ENCODE data around the gene SNX8.
"Not testable (repeated sequence)": the region's sequence is repeated elsewhere in the genome, so short reads cannot be mapped to it uniquely, and the experiment has no call there.

Gene SNX8

DNA sequence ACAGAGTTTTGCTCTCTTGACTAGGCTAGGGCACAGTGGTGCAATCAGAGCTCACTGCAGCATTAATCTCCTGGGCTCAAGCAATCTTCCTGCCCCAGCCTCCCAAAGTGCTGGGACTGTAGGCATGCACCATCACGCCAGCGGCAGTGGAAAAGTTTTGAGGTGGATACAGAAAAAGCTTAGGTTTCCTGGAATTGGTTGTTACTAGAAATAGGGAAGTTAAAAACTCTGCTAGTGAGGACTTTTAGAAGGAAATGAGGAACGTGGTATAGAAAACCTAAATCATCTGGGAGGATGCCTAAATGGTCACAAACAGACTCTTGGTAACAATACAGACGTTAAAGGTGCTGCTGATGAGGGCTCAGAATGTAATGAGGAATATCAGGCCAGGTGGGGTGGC lies 10.9 kb upstream of the SNX8 start:
- no peak for DNase-seq

DNA sequence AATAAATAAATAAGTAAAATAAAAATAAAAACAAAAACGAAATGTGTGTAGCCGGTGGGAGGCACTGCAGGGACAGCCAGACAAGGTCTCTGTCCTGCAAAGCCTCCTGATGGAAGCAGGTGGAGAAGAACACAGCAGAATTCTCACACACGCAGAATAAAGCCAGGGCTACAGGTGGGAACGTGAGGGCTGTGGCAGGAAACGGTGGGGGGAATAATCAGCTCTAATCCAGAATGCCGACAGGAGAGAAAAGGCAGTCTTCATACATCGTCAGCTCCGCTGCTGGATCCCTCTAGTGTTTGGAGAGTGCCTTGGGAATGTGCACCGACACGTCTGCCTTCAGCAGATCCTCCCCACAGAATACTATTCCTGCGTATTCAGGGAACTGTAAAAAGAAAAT lies 6.8 kb upstream of the SNX8 start:
- DNase-seq = peak; percentile 4

DNA sequence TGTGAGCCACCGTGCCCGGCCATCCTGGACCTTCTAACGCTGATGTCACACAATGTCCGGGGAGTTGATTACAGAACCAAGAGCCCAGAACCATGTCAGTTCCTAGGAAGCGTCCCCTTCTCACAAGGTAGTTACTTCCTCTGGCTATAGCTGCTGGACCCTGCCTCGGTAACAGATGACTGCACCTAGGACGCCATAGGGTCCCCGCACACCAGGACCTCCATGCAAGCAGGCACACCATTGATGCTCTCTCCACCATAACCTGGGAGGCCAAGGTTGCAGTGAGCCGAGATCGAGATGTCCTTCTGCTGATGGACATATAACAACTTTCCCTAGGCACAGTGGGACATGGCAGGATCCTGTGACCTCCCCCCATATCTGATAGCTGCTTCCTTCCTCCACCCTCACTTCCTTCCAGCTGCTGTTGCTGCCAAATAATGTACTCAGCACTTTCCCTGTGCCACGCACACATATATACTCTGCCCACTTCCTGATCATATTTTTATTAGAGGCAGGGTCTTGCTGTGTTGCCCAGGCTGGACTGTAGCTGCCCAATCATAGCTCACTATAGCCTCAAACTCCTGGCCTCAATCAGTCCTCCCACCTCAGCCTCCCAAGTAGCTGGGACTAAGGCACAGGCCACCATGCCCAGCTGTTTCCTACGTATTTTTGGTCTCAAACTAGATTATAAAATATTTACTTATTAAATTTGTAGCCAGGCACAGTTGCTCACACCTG lies 3.5 kb upstream of the SNX8 start:
- no peak for DNase-seq

DNA sequence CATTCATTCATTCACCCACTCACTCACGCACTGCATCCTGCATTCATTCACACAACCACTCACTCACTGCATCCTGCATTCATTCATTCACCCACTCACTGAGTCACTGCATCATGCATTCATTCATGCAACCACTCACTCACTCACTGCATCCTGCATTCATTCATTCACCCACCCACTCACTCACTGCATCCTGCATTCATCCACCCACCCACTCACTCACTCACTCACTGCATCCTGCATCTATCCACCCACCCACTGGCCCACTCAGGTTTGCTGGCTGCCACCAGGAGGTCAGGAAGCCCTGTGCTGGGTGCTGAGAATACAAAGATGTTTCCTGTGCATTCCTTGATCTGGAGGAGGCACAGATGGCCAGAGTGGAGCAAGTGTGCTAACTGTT lies 2.3 kb upstream of the SNX8 start:
- no peak for DNase-seq

DNA sequence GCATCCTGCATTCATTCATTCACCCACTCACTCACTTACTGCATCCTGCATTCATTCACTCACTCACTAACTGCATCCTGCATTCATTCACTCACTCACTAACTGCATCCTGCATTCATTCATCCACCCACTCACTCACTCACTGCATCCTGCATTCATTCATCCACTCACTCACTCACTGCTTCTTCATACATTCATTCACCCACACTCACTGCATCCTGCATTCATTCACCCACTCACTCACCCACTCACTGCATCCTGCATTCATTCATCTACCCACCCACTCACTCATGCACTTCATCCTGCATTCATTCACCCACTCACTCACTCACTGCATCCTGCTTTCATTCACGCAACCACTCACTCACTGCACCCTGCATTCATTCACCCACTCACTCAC lies 1.5 kb upstream of the SNX8 start:
- no peak for DNase-seq

DNA sequence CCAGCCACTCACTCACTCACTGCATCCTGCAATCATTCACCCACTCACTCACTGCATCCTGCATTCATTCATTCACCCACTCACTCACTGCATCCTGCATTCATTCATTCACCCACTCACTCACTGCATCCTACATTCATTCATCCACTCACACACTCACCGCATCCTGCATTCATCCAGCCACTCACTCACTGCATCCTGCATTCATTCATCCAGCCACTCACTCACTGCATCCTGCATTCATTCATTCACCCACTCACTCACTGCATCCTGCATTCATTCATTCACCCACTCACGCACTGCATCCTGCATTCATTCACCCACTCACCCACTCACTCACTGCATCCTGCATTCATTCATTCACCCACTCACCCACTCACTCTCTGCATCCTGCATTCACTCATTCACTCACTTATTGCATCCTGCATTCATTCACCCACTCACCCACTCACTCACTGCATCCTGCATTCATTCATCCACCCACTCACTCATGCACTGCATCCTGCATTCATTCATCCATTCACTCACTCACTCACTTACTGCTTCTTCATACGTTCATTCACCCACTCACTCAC lies 802 bp upstream of the SNX8 start:
- not testable (repeated sequence) for DNase-seq

DNA sequence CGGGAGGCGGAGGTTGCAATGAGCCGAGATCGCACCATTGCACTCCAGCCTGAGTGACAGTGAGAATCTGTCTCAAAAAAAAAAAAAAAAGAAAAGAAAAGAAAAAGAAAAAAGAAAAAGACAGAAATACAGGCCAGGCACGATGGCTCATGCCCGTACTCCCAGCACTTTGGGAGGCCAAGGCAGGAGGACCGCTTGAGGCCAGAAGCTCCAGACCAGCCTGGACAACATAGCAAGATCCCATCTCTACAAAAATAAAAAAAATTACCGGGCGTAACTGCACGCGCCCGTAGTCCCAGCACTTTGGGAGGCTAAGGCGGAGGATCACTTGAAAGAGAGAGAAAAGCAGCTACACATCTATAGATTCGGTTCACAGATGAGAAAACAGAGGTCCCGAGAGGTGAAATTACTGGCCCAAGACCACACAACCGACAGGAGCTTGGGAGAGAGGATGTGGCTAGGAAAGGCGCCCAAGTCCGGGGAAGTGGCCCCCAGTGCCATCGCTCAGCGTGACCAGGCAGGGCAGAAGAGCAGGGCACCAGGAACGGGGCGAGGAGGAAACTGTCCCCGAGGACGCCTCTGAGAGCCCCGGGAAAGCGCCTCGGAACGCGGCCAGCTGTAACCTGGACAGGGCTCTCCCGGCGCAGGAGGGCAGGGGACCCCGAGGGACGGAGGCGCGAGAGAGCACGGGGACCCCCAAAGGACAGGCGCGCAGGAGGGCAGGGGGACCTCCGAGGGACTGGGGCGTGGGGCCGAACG lies 612 bp downstream of the SNX8 start:
- no peak for DNase-seq

DNA sequence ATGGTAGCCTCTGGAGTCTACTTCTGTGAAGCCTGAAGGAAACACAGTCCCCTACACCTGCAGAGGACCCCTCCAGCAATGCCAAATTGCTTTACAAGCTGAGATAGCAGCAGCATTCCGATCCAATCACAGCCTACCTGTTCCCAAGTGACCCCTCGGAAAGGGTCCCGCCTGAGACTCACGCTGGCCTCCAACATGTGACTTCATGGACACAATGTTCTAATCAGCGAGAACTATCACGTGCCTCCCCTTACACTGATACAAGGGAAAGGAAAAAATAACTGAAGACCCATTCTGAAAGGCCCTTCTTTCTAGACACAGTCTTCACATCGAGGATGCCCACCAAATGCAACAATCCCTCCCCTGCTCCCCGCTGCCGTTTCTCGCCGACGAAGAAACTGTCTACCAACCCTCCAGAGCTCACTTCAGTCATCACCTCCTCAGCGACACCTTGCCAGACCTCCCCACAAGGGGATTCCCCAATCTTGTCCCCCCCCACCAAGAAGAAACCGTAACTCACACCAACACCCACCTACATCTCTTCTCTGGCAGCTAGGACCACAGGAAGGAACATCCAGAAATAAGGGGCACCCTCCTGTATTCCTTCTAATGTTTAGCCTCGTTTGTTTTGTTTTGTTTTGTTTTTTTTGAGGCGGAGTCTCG lies 1.8 kb downstream of the SNX8 start:
- no peak for DNase-seq

DNA sequence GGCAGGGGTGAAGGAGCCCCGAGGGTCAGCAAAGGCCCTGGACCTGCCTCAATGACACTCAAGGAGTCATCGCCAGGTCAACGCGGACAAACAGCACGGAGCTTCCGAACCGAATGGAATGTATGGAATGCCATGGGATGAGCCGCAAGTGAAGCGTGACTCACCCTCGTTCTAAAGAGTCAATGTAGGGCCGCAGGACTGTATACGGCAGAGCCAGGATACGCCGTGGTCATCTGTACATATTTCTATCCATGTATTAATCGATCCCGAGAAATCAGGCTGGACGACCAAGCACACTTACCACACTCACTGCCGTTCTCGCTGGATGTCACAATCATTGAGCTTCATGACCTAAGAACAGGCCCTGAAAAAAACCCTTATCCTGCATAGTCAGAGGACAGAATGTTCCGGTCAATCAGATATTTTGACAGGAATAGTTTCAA lies 4.3 kb downstream of the SNX8 start:
- no peak for DNase-seq

DNA sequence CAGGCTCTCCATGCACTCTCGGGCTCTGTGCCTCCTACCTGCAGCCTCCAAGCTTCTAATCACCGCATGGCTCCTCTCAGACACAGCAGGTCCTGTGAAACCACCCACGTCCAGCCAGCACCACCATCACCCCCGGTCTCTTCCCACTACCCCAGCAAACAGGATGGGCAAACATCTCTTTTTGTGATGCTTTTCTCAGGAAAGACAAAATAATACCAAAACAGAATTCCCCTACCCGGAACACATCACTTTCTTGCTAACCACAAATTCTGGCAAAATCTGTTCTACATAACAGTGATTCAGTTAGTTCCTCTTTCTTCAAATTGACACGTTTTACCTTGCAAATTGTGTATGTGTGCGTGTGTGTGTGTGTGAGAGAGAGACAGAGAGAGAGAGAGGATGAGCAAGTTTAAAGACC lies 6.5 kb downstream of the SNX8 start:
- DNase-seq = no peak

DNA sequence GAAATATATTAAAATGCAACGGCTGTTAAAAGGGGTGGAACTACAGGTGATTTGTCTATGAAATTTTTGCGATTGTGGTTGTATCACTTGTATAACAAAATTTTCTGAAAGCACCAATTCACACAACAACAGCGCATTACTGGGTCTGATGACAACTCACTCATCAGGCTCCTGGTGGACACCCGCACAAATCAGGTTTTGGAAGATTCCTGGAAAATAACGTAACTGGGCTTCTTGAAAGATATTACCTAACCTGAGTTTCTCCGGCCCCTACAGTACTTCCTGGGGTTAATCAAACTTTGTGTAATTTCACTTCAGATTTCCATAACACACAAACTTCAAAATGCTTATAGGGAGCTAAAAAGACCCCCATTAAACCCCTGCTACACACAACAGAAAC lies 7.6 kb downstream of the SNX8 start:
- DNase-seq = no peak

DNA sequence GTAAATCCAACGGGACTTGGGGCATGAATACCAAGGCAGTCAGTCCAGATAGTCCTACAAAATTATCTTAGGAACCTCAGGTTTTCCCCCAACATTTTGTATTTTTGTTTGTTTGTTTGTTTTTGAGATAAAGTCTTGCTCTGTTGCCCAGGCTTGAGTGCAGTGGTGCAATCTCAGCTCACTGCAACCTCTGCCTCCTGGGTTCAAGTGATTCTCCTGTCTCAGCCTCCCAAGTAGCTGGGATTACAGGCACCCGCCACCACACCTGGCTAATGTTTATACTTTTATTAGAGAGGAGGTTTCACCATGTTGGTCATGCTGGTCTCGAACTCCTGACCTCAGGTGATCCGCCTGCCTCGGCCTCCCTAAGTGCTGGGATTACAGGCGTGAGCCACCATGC lies 9.0 kb downstream of the SNX8 start:
- not testable (repeated sequence) for DNase-seq

DNA sequence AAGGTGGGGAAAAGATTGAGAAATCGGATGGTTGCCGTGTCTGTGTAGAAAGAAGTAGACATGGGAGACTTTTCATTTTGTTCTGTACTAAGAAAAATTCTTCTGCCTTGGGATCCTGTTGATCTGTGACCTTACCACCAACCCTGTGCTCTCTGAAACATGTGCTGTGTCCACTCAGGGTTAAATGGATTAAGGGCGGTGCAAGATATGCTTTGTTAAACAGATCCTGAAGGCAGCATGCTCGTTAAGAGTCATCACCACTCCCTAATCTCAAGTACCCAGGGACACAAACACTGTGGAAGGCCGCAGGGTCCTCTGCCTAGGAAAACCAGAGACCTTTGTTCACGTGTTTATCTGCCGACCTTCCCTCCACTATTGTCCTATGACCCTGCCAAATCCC lies 10.7 kb downstream of the SNX8 start:
- not testable (repeated sequence) for DNase-seq

DNA sequence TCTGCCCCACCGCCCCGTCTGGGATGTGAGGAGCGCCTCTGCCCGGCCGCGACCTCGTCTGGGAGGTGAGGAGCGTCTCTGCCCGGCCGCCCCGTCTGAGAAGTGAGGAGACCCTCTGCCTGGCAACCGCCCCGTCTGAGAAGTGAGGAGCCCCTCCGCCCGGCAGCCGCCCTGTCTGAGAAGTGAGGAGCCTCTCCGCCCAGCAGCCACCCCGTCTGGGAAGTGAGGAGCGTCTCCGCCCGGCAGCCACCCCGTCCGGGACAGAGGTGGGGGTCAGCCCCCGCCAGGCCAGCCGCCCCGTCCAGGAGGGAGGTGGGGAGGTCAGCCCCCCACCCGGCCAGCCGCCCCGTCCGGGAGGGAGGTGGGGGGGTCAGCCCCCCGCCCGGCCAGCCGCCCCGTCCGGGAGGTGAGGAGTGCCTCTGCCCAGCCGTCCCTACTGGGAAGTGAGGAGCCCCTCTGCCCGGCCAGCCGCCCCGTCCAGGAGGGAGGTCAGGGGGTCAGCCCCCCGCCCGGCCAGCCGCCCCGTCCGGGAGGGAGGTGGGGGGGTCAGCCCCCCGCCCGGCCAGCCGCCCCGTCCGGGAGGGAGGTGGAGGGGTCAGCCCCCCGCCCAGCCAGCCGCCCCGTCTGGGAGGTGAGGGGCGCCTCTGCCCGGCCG lies 11.4 kb downstream of the SNX8 start:
- DNase-seq = not testable (repeated sequence)

DNA sequence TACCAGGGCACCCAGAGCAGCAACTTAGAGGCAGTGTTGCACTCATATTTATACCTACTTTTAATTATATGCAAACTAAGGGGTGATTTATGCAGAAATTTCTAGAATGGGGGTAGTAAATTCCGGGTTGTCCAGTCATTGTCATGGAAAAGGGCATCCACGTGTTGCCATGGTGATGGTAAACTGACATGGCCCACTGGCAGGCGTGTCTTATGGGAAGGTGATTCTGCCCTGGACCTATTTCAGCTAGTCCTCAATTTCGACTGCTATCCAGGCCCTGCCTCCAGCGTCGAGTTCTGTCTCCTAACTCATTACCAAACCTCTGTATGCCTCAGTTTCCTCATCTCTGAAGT lies 12.8 kb downstream of the SNX8 start:
- DNase-seq = no peak

DNA sequence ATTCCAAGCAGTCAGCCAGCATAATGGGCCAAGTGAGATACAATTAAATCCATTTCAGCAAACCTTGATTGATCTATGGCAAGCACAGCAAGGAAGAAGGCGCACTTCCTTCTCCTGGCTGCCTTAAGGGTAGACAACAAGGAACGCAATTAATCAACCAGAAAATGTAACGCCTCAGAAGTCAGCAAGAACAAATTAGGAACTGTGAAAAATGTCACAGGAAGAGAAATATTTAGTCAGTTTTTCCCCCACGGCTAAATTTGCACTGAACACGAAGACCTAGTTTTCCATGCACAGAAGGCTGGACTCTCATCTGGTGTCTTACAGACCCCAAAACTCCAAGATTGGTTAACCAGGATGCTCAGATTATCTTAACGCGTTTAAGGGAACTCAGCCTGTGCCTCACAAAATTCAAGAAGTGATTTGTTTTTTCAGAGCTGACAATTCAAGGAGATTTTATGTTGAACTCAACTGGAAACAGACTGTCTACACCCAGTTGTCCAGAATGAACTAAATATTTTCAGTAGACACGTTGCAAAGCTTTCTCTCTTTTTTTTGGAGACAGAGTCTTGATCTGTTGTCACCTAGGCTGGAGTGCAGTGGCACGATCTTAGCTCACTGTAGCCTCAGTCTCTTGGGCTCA lies 14.2 kb downstream of the SNX8 start:
- DNase-seq = no peak

DNA sequence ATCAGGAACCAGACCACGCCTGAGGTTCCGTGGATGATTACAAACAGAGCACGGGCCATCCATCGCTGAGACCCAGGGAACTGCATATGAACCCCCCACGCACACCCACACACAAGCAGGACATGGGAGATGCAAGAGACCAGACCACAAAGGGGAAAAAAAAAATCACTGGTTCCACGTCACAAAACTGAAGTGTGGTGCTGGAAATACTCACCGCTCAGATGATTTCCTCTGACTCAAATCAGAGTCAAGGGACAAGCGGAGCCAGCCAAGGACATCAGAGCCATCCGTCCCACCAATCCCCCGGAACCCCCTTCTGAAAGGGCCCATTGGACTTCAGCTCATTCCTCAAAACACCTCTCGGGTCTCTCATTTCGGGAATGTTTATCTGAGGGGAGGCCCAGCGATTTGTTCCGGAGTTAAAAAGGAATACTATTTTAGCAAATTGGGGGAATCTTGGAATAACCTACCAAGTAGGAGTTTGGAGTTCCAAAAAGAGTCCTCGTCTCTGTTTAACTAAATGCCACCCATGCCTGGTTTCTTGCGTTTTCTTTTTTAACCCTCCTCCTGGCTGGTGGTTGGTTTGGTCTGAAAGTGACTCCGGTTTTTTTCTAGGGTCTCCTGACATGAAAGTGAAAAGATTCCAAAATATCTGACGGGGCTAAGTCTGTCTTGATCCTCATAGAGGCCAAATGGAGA lies 15.0 kb downstream of the SNX8 start:
- no peak for DNase-seq

DNA sequence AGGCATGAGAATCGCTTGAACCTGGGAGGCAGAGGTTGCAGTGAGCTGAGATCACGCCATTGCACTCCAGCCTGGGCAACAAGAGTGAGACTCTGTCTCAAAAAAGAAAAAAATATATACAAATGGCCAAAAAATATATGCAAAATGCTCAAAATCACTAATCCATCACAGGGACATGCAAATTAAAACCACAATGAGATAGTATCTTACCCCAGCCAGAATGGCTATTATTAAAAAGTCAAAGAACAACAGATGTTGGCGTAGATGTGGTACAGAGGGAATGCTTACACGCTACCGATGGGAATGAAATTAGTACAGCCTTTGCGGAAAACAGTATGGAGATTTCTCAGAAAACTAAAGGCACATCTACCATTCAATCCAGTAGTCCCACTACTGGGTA lies 17.4 kb downstream of the SNX8 start:
- no peak for DNase-seq

DNA sequence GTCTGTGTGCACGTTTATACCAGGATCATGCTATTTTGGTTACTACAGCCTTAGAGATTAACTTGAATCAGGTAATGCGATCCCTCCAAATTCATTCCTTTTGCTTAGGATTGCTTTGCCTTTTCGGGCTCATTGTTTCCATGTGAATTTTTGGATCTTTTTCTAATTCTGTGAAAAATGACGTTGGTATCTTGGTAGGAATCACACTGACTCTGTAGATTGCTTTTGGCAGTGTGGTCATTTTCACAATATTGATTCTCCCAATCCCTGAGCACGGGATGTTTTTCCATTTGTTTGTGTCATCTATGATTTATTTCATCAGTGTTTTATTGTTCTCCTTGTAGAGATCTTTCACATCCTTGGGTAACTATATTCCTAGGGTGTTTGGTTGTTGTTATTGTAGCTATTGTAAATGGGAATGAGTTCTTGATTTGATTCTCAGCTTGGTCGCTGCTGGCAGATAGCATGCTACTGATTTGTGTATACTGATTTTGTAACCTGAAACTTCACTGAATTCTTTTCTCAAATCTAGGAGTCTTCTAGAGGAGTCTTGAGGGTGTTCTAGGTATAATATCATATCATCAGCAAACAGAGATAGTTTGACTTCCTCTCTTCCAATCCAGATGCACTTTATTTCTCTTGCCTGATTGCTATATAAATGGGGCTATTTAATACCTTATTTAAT lies 18.2 kb downstream of the SNX8 start:
- no peak for DNase-seq

DNA sequence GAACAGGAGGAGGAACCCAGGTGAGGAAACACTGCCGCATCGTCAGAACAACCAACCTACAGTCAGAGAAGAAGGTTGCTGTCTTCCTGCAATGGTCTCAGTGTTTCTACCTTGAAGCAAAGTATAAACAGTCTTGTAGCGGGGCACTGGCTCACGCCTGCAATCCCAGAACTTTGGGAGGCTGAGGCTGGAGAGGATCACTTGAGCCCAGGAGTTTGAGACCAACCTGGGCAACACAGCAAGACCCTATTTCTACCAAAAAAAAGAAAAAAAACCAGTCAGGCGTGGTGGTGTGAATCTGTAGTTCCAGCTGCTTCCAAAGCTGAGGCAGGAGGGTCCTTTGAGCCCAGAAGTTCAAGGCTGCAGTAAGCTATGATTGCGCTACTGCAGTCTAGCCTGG lies 23.4 kb downstream of the SNX8 start:
- DNase-seq = no peak

DNA sequence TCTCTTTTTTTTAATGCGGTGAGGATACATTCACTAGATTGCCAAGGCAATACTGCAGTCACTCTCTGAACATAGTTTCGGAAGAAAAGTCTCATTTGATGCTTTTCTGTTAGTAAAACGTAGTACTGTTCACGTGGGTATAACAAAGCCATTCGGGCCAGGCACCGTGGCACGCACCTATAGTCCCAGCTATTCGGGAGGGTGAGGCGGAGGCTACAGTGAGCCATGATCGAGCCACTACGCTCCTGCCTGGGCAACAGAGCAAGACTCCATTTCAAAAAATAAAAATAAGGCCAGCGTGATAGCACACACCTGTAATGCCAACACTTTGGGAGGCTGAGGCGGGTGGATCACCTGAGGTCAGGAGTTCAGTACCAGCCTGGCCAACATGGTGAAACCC lies 24.6 kb downstream of the SNX8 start:
- DNase-seq = no peak
